Endothelial cell of umbilical vein (primary cell): ENCODE measurements around the gene HTR3D. TPM values are rescaled to one million over a fixed set of nuclear protein-coding genes. Genes with fewer than 3 reads are reported as not detected.

Experiments used
- BruUV-seq: library from RNA; stranded (reverse); fragments of 400-500 nt; replicated peaks from 2 replicates; lab custom pipeline; 2021; lab: Mats Ljungman, UMichigan
- CTCF ChIA-PET: fragments of 300-600, 350-600 bp; sonication (Branson Sonifier 250); formaldehyde crosslinking; loops from one replicate; lab custom pipeline; 2021; ENCODE audit warnings: antibody characterized with exemption, inconsistent platforms; lab: Charles Lee
- POLR2A ChIA-PET: fragments of 300-600, 350-600 bp; sonication (Branson Sonifier 250); formaldehyde crosslinking; loops from one replicate; lab custom pipeline; 2021; ENCODE audit warnings: antibody characterized with exemption, inconsistent platforms; lab: Charles Lee
- DNase-seq: peaks from one replicate; pipeline ENCODE4 v3.0.0-alpha.2; 2011; ENCODE audit warnings: low read depth, low spot score
- FAIRE-seq: peaks from 2 replicates; lab custom pipeline; 2011; peaks lifted over from hg19 to GRCh38; lab: Jason Lieb, UNC
- H2AFZ ChIP-seq: 2 replicates; pipeline ENCODE4 v1.6.0; 2012; ENCODE audit warnings: low read depth, low read length, control low read depth, inconsistent platforms
- H3K27ac ChIP-seq: 2 replicates; pipeline ENCODE4 v1.5.1; 2011; ENCODE audit warnings: low read depth, mild to moderate bottlenecking, control low read depth, low read length, moderate library complexity; ENCODE audit not compliant: insufficient read depth
- H3K27me3 ChIP-seq, 2 experiments: 2 replicates each; pipeline versions ENCODE4 v1.6.0 to v1.6.1; 2011; ENCODE audit warnings: low read length in 2 of 2, mixed read lengths in 1 of 2; ENCODE audit not compliant: control insufficient read depth in 2 of 2, insufficient read depth in 2 of 2
- H3K36me3 ChIP-seq, 2 experiments: 2 replicates in 1 of 2; 3 replicates in 1 of 2; pipeline ENCODE4 v1.5.1; 2011; ENCODE audit warnings: low read length in 2 of 2, mild to moderate bottlenecking in 1 of 2, moderate library complexity in 1 of 2; ENCODE audit not compliant: control insufficient read depth in 2 of 2, insufficient read depth in 2 of 2; ENCODE audit errors: extremely low read depth in 1 of 2
- H3K4me1 ChIP-seq: 3 replicates; pipeline ENCODE4 v1.5.1; 2011; ENCODE audit warnings: mild to moderate bottlenecking, low read length; ENCODE audit not compliant: control insufficient read depth, insufficient read depth; ENCODE audit errors: extremely low read depth
- H3K4me2 ChIP-seq: 2 replicates; pipeline ENCODE4 v1.6.1; 2011; ENCODE audit warnings: low read length, control low read depth, mixed read lengths; ENCODE audit not compliant: insufficient read depth
- H3K4me3 ChIP-seq, 3 experiments: fragments of 200-600 bp in 1 of 3; sonication (generic), shearing (Covaris generic) in 1 of 3; replicated peaks in 1 of 3; 2 replicates each; pipeline ENCODE4 v1.5.1; 2011 to 2016; ENCODE audit warnings: control low read depth in 3 of 3, low read length in 3 of 3, mild to moderate bottlenecking in 2 of 3, inconsistent platforms in 1 of 3, low read depth in 1 of 3, moderate library complexity in 1 of 3; ENCODE audit not compliant: insufficient read depth in 1 of 3
- H3K79me2 ChIP-seq: 2 replicates; pipeline ENCODE4 v1.6.0; 2012; ENCODE audit warnings: low read length, inconsistent platforms; ENCODE audit not compliant: control insufficient read depth, insufficient read depth
- H3K9ac ChIP-seq: replicated peaks from 2 replicates; pipeline ENCODE3; 2011; ENCODE audit warnings: low read length, control low read depth; ENCODE audit not compliant: insufficient read depth; ENCODE audit errors: extremely low read depth
- H3K9me1 ChIP-seq: replicated peaks from 3 replicates; pipeline ENCODE4 v1.6.0; 2011; ENCODE audit warnings: mild to moderate bottlenecking, low read length; ENCODE audit not compliant: control insufficient read depth, insufficient read depth; ENCODE audit errors: extremely low read depth
- H3K9me3 ChIP-seq: replicated peaks from 2 replicates; pipeline ENCODE4 v1.5.1; 2012; ENCODE audit warnings: low read length, inconsistent platforms; ENCODE audit not compliant: control insufficient read depth, insufficient read depth
- H4K20me1 ChIP-seq: replicated peaks from 2 replicates; pipeline ENCODE3; 2011; ENCODE audit warnings: mild to moderate bottlenecking, low read length; ENCODE audit not compliant: control insufficient read depth, insufficient read depth; ENCODE audit errors: extremely low read depth
- EZH2 ChIP-seq: IDR thresholded peaks from 2 replicates; pipeline ENCODE4 v1.6.1; 2012; ENCODE audit warnings: borderline replicate concordance, low read depth, mild to moderate bottlenecking, moderate library complexity, low read length, inconsistent platforms; ENCODE audit not compliant: severe bottlenecking
- FOS ChIP-seq: IDR thresholded peaks from 2 replicates; pipeline ENCODE4 v1.6.1; 2011; ENCODE audit warnings: mild to moderate bottlenecking, low read length, moderate library complexity, borderline replicate concordance; ENCODE audit not compliant: insufficient read depth
- GATA2 ChIP-seq: IDR thresholded peaks from 2 replicates; pipeline ENCODE4 v1.7.0; 2011; ENCODE audit warnings: low read depth, mild to moderate bottlenecking, moderate library complexity, mixed read lengths, low read length; ENCODE audit not compliant: insufficient read length, insufficient read depth
- JUN ChIP-seq: IDR thresholded peaks from 2 replicates; pipeline ENCODE4 v1.6.1; 2011; ENCODE audit warnings: borderline replicate concordance, low read depth; ENCODE audit not compliant: insufficient read length, insufficient read depth
- MYC ChIP-seq: IDR thresholded peaks from one replicate; pipeline ENCODE4 v1.6.1; 2011; ENCODE audit warnings: mild to moderate bottlenecking, low read depth, low read length
- POLR2A ChIP-seq: IDR thresholded peaks from 2 replicates; pipeline ENCODE4 v1.6.1; 2012; ENCODE audit warnings: low read depth, mild to moderate bottlenecking, control low read depth, low read length
- POLR2AphosphoS5 ChIP-seq: IDR thresholded peaks from 2 replicates; pipeline ENCODE4 v1.6.1; 2012; ENCODE audit warnings: low read depth, mild to moderate bottlenecking, control low read depth, low read length, moderate library complexity; ENCODE audit not compliant: insufficient read depth
- dilution Hi-C: fragments of 300-500 bp; cut with MboI; formaldehyde crosslinking; loops from one replicate; pipeline ENCODE4 v1.15.0; 2019; ENCODE audit warnings: low sequenced_read_pairs; ENCODE audit not compliant: extremely low pct_ligation_motif_present
- intact Hi-C: fragments of 100-400 bp; cut with micrococcal nuclease; formaldehyde crosslinking; loops from one replicate; pipeline ENCODE4 v1.10.0; 2022
- polyA plus RNA-seq, 4 experiments: library from polyadenylated mRNA; depleted of rRNA in 3 of 4; stranded (reverse) in 3 of 4; unstranded in 1 of 4; fragments of >200 nt; gene quantifications; 2 replicates each; pipeline versions ENCODE4 v1.2.1 to v1.2.3, GENCODE V29; 2011 to 2012; ENCODE audit warnings: missing spikeins in 1 of 4
- total RNA-seq: library from RNA; stranded (reverse); gene quantifications from 2 replicates; pipeline ENCODE4 v1.2.3, GENCODE V29; 2021
- TF ChIP-seq, protein P1 (sequence below), 2 donors: IDR thresholded peaks; 1 replicate in 1 of 2; 2 replicates in 1 of 2; pipeline ENCODE4 v1.5.1; 2011; ENCODE audit warnings: low read length in 2 of 2, mild to moderate bottlenecking in 2 of 2, moderate library complexity in 2 of 2, control low read depth in 1 of 2, inconsistent platforms in 1 of 2, low read depth in 1 of 2; ENCODE audit not compliant: insufficient read depth in 1 of 2; ENCODE audit errors: extremely low read depth in 1 of 2
- TF ChIP-seq, protein P2 (sequence below): IDR thresholded peaks from 2 replicates; pipeline ENCODE4 v1.6.1; 2011; ENCODE audit not compliant: insufficient read depth, insufficient read length

HTR3D gene
- total and polyA plus RNA-seq, 2 donors (not counting 3 experiments of a cell fraction or from before 2014, with no cell fraction given), result not detected

DNA sequence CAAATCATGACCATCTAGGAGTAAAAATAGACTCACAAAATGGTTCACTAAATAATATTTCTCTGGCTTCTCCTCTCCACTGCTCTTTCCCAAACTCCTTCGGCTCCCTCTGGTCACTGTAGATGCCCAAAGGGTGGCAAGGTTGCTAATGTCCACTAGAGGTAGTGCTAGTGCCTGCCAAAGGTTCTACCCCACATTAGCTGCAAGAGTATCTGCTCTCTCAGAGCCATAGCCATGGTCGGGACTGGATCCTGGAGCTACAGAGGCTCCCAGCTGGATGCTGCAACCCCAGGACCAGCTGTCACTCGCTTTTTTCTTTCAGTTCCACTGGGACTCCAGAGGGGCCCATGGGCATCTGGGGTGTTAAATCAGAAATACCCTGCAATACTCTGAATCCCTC is 8.5 kb downstream of the HTR3D start:
- H3K79me2 ChIP-seq, result no peaks in the 10 kb centered on the region
- H3K27ac ChIP-seq, result no peak overlapping the region
- H3K9ac ChIP-seq, result no peak overlapping the region
- H3K9me3 ChIP-seq, result no peaks in the 10 kb centered on the region
- H3K9me1 ChIP-seq, result no peaks in the 10 kb centered on the region
- H3K4me1 ChIP-seq, result no peaks in the 10 kb centered on the region
- H3K36me3 ChIP-seq, result no peaks in the 10 kb centered on the region
- DNase-seq (peak; percentile 22), FAIRE-seq (peak; percentile 68)
- no peak overlapping the region for H3K4me3 ChIP-seq
- peaks cover 5 to 7% of the 10 kb centered on the region in 2 experiments for H3K27me3 ChIP-seq
- intact Hi-C loops, result loop anchor here (5.0 to 10.0 kb wide), 2 partner anchors 207 to 245 kb away; partner anchors contain the start of genes ALG3 and EEF1AKMT4
- CTCF ChIA-PET, result interaction anchor here (0.6 to 1.3 kb wide), 5 partner anchors 107 to 215 kb away, joined by 3 read pairs; no protein-coding TSS in a partner anchor
- H4K20me1 ChIP-seq, result no peaks in the 10 kb centered on the region
- TF ChIP-seq, protein P1, sequence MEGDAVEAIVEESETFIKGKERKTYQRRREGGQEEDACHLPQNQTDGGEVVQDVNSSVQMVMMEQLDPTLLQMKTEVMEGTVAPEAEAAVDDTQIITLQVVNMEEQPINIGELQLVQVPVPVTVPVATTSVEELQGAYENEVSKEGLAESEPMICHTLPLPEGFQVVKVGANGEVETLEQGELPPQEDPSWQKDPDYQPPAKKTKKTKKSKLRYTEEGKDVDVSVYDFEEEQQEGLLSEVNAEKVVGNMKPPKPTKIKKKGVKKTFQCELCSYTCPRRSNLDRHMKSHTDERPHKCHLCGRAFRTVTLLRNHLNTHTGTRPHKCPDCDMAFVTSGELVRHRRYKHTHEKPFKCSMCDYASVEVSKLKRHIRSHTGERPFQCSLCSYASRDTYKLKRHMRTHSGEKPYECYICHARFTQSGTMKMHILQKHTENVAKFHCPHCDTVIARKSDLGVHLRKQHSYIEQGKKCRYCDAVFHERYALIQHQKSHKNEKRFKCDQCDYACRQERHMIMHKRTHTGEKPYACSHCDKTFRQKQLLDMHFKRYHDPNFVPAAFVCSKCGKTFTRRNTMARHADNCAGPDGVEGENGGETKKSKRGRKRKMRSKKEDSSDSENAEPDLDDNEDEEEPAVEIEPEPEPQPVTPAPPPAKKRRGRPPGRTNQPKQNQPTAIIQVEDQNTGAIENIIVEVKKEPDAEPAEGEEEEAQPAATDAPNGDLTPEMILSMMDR (IDR thresholded peaks at IDR 0.05; ENCODE audit: extremely low read depth in 1 of 2, insufficient read depth in 1 of 2, low read depth in 1 of 2, low read length in 2 of 2), result peak; percentile 38 to 44
- TF ChIP-seq JUN (no peak), POLR2A (no peak), FOS (no peak)
- TF ChIP-seq, protein P2, sequence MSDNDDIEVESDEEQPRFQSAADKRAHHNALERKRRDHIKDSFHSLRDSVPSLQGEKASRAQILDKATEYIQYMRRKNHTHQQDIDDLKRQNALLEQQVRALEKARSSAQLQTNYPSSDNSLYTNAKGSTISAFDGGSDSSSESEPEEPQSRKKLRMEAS, result no peak
- no peak overlapping the region for H3K4me2 ChIP-seq
- H2AFZ ChIP-seq, result no peak overlapping the region
- POLR2A ChIA-PET, result no interaction called here
- BruUV-seq, result no TSS peak
- dilution Hi-C loops, result no loop called here

DNA sequence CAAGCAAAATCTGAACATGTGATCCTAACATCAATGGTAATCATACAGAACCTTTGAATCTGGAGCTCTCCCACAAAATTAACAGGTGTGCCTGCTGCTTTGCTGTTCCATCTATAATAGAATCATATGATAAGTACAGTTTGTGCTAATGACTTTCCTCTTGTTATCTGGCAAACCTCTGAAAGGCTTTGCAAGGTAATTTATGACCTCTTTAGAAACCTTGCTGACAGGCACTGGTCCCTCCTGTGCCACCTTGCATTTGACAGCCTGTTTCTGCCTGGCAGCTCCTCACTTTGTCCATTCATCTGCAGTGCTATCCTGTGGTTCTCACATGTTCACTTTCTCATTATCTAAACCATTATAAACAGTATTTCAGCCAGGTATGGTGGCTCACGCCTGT is 11.1 kb downstream of the HTR3D start:
- no TSS peak for BruUV-seq
- POLR2A ChIA-PET, result no interaction called here
- Histone ChIP-seq H3K9me3 (no peaks in the 10 kb centered on the region), H3K27me3 (peaks cover 0 to 2% of the 10 kb centered on the region in 2 experiments), H2AFZ (no peak overlapping the region), H3K27ac (no peak overlapping the region), H3K36me3 (no peaks in the 10 kb centered on the region), H3K4me1 (no peaks in the 10 kb centered on the region), H3K4me2 (no peak overlapping the region), H3K79me2 (no peaks in the 10 kb centered on the region), H4K20me1 (no peaks in the 10 kb centered on the region), H3K4me3 (no peak overlapping the region), H3K9me1 (no peaks in the 10 kb centered on the region), H3K9ac (no peak overlapping the region)
- dilution Hi-C loops, result no loop called here
- intact Hi-C loops, result loop anchor here (5.0 to 10.0 kb wide), 2 partner anchors 205 to 242 kb away; partner anchors contain the start of genes ALG3 and EEF1AKMT4
- CTCF ChIA-PET, result interaction anchor here (0.7 to 1.5 kb wide), 2 partner anchors 13 to 693 kb away, joined by 4 read pairs; no protein-coding TSS in a partner anchor
- FAIRE-seq, result no peak
- no peak for TF ChIP-seq EZH2
- no peak for TF ChIP-seq POLR2A
- TF ChIP-seq, protein P1 (IDR thresholded peaks at IDR 0.05; ENCODE audit: extremely low read depth in 1 of 2, insufficient read depth in 1 of 2, low read depth in 1 of 2, low read length in 2 of 2), result no peak
- no peak for TF ChIP-seq POLR2AphosphoS5
- TF ChIP-seq, protein P2, result no peak
- TF ChIP-seq FOS, result no peak
- no peak for TF ChIP-seq MYC
- TF ChIP-seq GATA2, result no peak
- TF ChIP-seq JUN, result no peak
- no peak for DNase-seq
